Endodermal cell (in vitro differentiated cells): ENCODE measurements around the gene PTGDR2. TPM values are rescaled to one million over a fixed set of nuclear protein-coding genes. Genes with fewer than 3 reads are reported as not detected.

ENCODE experiments used
- DNase-seq: peaks from one replicate; pipeline ENCODE4 v3.0.0-alpha.2; 2017
- H3K27ac ChIP-seq: 2 replicates; pipeline ENCODE4 v1.5.1; 2013; ENCODE audit warnings: mild to moderate bottlenecking, low read depth, low read length, moderate library complexity
- H3K27me3 ChIP-seq: 2 replicates; pipeline ENCODE4 v1.6.1; 2013; ENCODE audit warnings: mild to moderate bottlenecking, low read length, moderate library complexity; ENCODE audit not compliant: insufficient read depth, control insufficient read depth, poor library complexity, severe bottlenecking
- H3K36me3 ChIP-seq: 2 replicates; pipeline ENCODE4 v1.7.0; 2013; ENCODE audit warnings: mild to moderate bottlenecking, low read length, moderate library complexity; ENCODE audit not compliant: control insufficient read depth, insufficient read depth
- H3K4me1 ChIP-seq: one replicate; pipeline ENCODE4 v1.7.0; 2013; ENCODE audit warnings: low read length; ENCODE audit not compliant: control insufficient read depth, insufficient read depth
- H3K4me3 ChIP-seq: 2 replicates; pipeline ENCODE4 v1.5.1; 2013; ENCODE audit warnings: mild to moderate bottlenecking, low read length, moderate library complexity
- H3K9ac ChIP-seq: 2 replicates; pipeline ENCODE4 v1.6.1; 2013; ENCODE audit warnings: mild to moderate bottlenecking, low read length, moderate library complexity; ENCODE audit not compliant: poor library complexity, severe bottlenecking; ENCODE audit errors: extremely low read depth
- H3K9me3 ChIP-seq: 2 replicates; pipeline ENCODE4 v1.6.1; 2013; ENCODE audit warnings: mild to moderate bottlenecking, low read length, moderate library complexity; ENCODE audit not compliant: control insufficient read depth
- H3K27ac Mint-ChIP-seq: 2 replicates; pipeline ENCODE4 v1.8.0; 2020; ENCODE audit warnings: mixed read lengths
- H3K27me3 Mint-ChIP-seq: 2 replicates; pipeline ENCODE4 v1.8.0; 2021; ENCODE audit warnings: mild to moderate bottlenecking, mixed read lengths; ENCODE audit not compliant: insufficient read depth
- H3K36me3 Mint-ChIP-seq: 2 replicates; pipeline ENCODE4 v1.8.0; 2020; ENCODE audit warnings: low read depth, mixed read lengths
- H3K4me1 Mint-ChIP-seq: 2 replicates; pipeline ENCODE4 v1.8.0; 2020; ENCODE audit warnings: mixed read lengths
- H3K4me3 Mint-ChIP-seq: 2 replicates; pipeline ENCODE4 v1.8.0; 2020; ENCODE audit warnings: mild to moderate bottlenecking, moderate library complexity, mixed read lengths
- H3K9me3 Mint-ChIP-seq: 2 replicates; pipeline ENCODE4 v1.8.0; 2020; ENCODE audit warnings: mild to moderate bottlenecking, mixed read lengths
- WGBS, 2 experiments: methylation state at CpG; one replicate each; pipeline versions ENCODE4 v1.1.5 to v1.1.7; 2013; ENCODE audit warnings: missing lambda C conversion rate in 2 of 2, mixed read lengths in 1 of 2; ENCODE audit not compliant: insufficient coverage in 1 of 2, insufficient read length in 1 of 2; 5-methylcytosine and 5-hydroxymethylcytosine counted together
- total RNA-seq, 2 donors: library from RNA; stranded (reverse); fragmentation: NEBNext Ultra II Directional in 1 of 2; extraction: Animal tissue kit (Norgen Biotek cat#: 25700) in 1 of 2; gene quantifications; 2 replicates in 1 of 2; 3 replicates in 1 of 2; pipeline ENCODE4 v1.2.1, GENCODE V29; 2021
- TF ChIP-seq, protein P1 (sequence below): fragments of 200-600 bp; sonication (generic); conservative IDR thresholded peaks from 2 replicates; pipeline ENCODE4 v1.5.0; 2021; ENCODE audit warnings: antibody characterized with exemption, mild to moderate bottlenecking

The PTGDR2 gene
- total RNA-seq, 2 donors from 2014 or later, result 0.15 TPM; not detected in 1

DNA sequence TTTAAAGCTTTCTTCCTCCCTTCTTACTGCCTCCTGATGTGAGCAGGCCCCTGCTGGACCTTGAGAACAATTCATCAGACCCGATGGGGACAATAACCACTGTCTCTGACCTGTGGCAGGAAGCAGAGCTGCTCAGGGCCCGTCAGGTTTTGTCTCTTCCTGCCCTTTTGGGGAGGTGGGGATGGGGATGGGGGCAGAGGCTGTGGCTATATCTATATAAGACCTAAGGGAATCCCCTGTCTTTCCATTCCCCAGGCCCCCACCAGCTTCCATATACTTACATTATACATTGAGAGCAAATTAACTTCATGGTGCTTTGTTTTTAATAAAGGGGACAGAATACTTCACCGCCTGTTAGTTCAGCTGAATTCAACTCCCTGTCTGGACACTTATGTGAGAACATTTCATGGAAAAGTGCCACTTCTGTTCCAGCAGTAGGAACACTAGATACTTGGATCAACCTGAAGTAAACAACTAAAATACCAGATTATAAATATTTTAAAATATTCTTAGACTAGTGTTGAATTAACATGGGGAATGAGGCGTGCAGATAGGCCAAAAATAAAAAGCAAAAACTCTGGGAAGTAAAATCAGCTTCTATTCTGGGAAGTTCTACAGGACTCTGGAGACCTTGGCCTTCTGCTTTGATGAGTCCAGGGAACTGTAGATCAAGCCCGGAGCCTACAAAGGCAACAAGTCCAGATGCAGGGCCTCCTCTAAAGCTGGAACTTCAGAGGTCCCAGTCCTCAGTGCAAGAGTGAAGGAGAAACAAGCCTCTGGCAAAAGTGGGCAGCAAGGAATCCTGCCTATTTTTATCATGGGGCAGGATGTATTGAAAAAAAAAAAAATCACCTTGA is 22.7 kb upstream of the PTGDR2 start:
- TF ChIP-seq, protein P1, sequence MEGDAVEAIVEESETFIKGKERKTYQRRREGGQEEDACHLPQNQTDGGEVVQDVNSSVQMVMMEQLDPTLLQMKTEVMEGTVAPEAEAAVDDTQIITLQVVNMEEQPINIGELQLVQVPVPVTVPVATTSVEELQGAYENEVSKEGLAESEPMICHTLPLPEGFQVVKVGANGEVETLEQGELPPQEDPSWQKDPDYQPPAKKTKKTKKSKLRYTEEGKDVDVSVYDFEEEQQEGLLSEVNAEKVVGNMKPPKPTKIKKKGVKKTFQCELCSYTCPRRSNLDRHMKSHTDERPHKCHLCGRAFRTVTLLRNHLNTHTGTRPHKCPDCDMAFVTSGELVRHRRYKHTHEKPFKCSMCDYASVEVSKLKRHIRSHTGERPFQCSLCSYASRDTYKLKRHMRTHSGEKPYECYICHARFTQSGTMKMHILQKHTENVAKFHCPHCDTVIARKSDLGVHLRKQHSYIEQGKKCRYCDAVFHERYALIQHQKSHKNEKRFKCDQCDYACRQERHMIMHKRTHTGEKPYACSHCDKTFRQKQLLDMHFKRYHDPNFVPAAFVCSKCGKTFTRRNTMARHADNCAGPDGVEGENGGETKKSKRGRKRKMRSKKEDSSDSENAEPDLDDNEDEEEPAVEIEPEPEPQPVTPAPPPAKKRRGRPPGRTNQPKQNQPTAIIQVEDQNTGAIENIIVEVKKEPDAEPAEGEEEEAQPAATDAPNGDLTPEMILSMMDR, result no peak
- no peaks in the 10 kb centered on the region for H3K9me3 ChIP-seq
- no peaks in the 10 kb centered on the region for H3K27me3 Mint-ChIP-seq
- H3K4me3 ChIP-seq, result no peak overlapping the region
- no peak overlapping the region for H3K4me3 Mint-ChIP-seq
- no peaks in the 10 kb centered on the region for H3K4me1 ChIP-seq
- no peak for DNase-seq
- H3K36me3 Mint-ChIP-seq, result no peaks in the 10 kb centered on the region
- H3K9me3 Mint-ChIP-seq, result no peaks in the 10 kb centered on the region
- H3K9ac ChIP-seq, result no peak overlapping the region
- H3K27ac Mint-ChIP-seq, result no peak overlapping the region
- H3K4me1 Mint-ChIP-seq, result no peaks in the 10 kb centered on the region
- H3K27me3 ChIP-seq, result no peaks in the 10 kb centered on the region
- no peak overlapping the region for H3K27ac ChIP-seq
- WGBS, 2 experiments, result 87 to 89% methylated on average over 3 to 5 of the region's 5 CpGs
- peaks cover 18% of the 10 kb centered on the region for H3K36me3 ChIP-seq

DNA sequence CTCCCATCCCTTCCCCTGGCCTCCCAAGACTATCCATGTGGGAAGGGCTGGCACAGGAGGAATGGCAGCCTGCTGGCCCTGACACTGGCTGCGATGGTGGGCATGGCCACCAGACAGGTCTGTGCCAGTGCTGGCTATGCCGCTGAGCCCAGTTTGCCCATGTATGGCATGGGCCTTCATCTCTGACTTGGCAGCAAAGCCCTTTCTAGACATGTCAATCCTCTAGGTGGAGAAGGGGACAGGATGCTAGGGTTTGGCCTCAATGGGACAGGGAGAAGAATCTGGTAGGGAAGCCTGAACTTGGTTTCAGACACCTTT is 20.4 kb upstream of the PTGDR2 start:
- TF ChIP-seq, protein P1, result no peak
- Mint-ChIP-seq H3K4me3 (no peak overlapping the region), H3K9me3 (no peaks in the 10 kb centered on the region), H3K4me1 (peaks cover 4% of the 10 kb centered on the region), H3K27ac (no peak overlapping the region), H3K36me3 (no peaks in the 10 kb centered on the region), H3K27me3 (no peaks in the 10 kb centered on the region)
- no peak for DNase-seq
- Histone ChIP-seq H3K9ac (no peak overlapping the region), H3K27me3 (no peaks in the 10 kb centered on the region), H3K27ac (no peak overlapping the region), H3K36me3 (peaks cover 18% of the 10 kb centered on the region), H3K4me3 (no peak overlapping the region), H3K9me3 (no peaks in the 10 kb centered on the region), H3K4me1 (no peaks in the 10 kb centered on the region)
- 90 to 100% methylated on average over 1 to 2 of the region's 2 CpGs for WGBS, 2 experiments

DNA sequence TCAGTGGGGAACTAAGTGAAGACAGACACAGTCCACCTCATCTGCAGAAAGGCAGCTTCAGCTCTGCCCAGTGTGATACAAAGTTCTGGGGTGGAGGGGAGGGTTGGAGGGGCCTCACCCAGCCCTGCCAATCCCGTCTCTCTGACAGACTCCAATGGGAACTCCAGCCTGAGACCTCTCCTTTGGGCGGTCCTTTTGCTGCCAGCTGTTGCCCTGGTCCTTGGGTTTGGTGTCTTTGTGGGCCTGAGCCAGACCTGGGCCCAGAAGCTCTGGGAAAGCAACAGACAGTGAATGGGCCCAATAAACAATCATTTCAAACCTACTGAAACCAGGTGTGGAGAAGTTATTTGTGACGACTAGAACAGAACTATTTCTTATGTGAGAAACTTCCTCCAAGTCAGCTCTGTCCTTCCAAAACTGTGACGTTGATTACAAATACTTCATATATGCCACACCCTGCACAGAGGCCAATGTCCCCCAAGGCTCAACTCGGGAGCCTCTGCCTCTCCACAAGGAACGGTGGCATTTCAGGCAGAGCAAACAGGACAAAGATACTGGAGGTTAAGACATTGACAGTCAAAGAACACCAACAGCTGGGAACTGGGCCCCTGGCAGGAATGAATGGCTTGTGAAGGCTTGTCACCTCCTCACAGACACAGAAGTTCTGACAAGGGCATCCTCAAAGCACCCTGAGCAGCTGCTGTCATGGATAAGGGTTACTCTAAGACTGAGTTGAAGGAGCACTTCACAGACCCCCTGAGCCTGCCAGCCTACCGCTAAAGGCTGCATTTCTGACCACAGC is 19.8 kb upstream of the PTGDR2 start:
- H3K27ac Mint-ChIP-seq, result no peak overlapping the region
- no peaks in the 10 kb centered on the region for H3K9me3 ChIP-seq
- no peak overlapping the region for H3K27ac ChIP-seq
- H3K36me3 Mint-ChIP-seq, result no peaks in the 10 kb centered on the region
- H3K4me3 Mint-ChIP-seq, result no peak overlapping the region
- no peaks in the 10 kb centered on the region for H3K27me3 ChIP-seq
- WGBS, 2 experiments, result 91 to 96% methylated on average over 5 to 7 of the region's 7 CpGs
- no peak overlapping the region for H3K9ac ChIP-seq
- no peaks in the 10 kb centered on the region for H3K4me1 ChIP-seq
- H3K4me3 ChIP-seq, result no peak overlapping the region
- no peaks in the 10 kb centered on the region for H3K27me3 Mint-ChIP-seq
- H3K36me3 ChIP-seq, result peaks cover 18% of the 10 kb centered on the region
- H3K4me1 Mint-ChIP-seq, result peaks cover 4% of the 10 kb centered on the region
- no peaks in the 10 kb centered on the region for H3K9me3 Mint-ChIP-seq
- no peak for DNase-seq
- TF ChIP-seq, protein P1, result no peak
